HG02763 (cell line): Measurements from ENCODE around the gene RAD23A.
"Not testable (repeated sequence)": the region's sequence is repeated elsewhere in the genome, so short reads cannot be mapped to it uniquely, and the experiment has no call there.

Source experiments
- ATAC-seq: cut with Tn5 transposase; IDR thresholded peaks from one replicate; pipeline ENCODE4 v1.9.1; 2021; ENCODE audit warnings: mild to moderate bottlenecking, moderate library complexity; ENCODE audit not compliant: unreplicated experiment

Gene RAD23A

DNA sequence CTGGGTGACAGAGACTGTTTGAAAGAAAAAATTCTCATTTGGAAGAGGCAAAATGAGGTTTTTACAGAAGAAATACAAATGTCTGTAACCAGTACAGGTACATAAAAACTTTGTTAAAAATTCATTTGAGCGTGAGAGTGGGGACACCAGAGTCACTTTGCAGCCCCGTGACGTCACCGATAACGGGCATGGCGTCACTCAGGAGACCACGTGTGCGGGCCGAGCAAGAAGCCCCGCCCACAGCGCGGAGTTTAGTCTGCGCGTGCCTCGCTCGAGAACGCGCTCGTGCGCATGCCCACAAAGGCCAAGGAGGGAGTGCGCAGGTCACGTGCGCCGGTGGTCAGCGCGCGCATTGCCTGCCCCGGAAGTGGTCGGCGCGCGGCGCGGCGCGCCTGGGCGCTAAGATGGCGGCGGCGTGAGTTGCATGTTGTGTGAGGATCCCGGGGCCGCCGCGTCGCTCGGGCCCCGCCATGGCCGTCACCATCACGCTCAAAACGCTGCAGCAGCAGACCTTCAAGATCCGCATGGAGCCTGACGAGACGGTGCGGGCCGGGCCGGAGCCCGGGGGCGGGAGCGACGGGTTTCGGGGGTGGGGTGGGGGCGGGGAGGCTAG lies at the start of gene RAD23A:
TSS of gene RAD23A (plus strand) at position 384 of the 613 bp plus-strand sequence. CDS start at position 471, 87 bp downstream.
- peak; percentile 77 for ATAC-seq

DNA sequence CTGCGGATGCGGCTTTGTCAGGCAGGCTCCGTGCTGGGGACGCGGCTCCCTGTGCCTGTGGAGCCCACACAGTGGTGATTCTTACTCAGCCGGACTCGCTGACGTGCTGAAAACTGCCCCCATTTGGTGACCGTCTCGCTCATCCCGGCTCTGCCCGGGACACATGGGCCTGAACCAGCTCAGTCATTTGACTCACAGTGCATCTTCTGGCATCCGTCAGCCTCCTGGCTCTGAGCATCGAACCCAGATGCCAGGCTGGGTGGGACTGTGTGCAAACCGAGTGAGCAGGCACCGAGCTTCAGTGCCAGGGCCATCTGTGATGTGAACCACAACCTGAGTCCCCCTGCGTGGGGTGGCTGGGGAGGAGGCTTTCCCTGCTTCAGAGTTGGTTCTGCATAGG lies 49.2 kb upstream of the RAD23A start:
- ATAC-seq, result no peak

DNA sequence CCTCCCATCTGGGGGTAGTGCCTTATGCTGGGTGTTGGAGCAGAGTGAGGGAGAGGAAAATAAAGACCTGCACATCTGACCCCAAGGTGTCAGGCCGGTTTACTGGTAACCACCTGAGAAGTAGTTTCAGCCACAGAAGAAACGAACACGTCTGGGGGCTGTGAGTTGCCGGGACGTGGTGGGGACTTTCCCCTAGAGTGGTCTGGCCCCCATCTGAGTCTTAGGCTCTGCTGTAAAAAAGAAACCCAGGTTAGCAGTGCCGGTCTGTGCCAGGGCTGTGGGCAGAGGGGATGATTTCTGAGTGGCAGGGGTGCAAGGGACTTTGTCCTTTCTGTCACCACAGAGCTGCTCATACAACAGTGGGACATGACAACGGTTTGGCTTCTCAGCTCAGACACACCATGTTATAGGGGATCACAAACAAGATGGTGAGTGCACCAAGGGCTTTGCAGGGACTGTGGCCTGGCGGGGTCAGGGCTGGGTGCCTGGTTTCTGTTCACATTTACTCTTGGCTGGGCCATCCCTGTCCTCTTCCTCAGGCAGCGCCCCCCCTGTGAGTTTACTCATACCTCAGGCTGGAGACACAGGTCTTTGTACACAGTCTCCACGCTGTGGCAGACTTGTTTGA lies 45.7 kb upstream of the RAD23A start:
- peak; percentile 82 for ATAC-seq

DNA sequence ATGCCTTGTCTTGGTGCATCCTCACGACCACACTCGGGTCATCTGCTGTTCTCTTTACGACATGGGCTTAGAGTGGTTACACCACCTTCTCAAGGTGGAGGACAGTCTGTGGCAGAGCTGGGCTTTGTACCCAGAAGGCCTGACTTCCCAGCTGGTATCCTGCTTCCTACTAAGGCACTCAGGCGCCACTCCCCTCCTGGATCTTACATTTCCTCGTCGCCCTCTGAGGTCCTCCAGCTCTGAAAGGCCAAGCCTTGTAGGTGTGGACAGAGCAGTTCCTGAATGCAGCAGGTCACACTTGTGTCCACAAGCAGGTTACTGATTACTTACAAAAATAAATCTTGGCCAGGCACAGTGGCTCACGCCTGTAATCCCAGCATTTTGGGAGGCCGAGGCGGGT lies 38.5 kb upstream of the RAD23A start:
- no peak for ATAC-seq

DNA sequence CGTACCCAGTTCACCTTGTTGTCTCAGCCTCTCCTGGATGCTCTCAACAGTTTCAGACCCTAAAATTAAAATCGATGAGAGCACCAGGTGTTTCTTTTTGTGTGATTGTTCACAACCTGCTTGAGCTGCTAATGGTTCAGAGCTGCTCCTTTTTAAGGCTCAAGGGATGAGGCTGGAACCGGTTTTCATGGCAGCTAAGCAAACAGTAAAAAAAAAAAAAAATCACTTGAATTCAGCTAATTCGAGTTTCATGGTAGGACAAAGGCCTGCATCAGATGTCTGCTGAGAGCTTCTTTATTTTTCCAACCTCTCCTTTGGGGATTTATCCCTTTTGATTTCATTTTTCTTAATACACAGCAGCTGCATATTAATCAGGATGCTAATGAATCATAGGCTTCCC lies 33.1 kb upstream of the RAD23A start:
- no peak for ATAC-seq

DNA sequence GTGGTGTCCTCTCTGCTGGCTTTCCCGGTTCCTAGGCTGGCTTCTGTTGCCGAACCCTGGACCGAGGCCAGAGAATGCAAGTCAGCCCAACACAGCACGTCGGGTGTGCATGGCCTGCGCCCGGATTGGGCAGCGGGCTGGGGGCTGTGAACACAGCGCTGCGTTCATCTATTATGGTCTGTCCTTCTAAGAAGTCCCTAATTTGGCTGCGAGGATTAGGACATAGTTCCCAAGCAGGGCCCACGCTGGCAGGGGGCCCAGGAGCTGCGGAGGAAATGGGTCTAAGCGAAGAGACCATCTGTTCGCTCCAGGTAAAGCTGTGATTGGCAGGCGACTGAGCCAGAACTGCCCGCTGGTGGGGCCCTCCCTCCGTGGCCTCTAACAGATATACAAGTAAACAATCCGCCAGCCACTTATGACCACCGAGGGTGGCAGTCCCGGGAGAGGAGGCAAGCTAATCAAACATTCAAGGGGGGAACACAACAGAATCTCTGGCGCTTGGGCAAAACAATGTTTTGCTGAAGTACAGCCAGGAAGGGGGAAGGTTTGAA lies 32.6 kb upstream of the RAD23A start:
- no peak for ATAC-seq

DNA sequence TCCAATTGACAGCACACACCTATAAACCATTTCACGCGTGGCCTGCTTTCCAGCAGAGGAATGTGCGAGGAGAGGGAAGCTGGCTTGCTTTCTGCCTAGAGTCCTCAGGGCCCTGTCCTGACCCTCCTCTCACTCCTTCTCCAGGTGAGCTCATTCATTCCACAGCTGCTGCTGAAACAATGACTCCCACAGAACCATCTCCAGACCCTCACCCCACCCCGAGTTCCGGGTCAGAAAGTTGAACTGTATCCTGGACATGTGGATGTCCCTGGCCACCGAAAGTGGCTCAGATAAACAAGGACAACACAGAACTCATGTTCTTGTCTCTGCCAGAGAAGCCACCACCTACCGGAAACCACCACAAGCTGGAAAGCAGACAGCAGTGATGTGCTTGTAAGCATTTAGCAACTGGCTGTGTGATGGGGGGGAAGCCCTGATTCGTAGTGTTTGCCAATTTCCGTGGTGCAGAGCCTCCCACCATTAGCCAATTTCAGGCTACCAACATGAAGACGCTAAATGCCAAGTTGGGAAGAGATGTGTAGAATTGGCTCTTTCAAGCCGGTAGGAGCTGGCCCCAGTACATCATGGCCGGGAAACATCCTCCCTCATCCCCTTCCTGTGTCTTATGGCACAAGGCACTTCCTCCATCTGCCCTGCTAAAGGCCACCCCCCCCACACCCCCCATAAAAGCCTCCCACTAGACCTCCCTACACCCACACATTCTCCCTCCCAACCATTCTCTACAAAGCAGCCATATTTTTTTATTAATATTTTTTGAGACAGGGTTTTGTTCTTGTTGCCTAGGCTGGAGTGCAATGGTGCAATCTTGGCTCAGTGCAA lies 31.6 kb upstream of the RAD23A start:
- ATAC-seq, result no peak

DNA sequence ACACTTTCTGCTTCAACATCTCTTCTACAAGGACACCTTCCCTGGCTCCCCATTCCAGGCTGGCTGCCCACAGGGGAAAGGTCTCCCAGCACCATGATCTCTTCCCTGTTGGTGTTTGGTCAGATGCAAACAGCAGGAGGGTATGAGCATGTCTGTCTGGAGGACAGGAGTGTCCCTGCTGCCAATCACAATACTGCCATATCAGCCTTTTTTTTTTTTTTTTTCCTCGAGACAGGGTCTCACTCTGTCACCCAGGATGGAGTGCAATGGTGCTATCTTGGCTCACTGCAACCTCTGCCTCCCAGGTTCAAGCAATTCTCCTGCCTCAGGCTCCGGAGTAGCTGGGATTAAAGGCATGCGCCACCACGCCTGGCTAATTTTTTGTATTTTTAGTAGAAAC lies 29.8 kb upstream of the RAD23A start:
- ATAC-seq, result not testable (repeated sequence)

DNA sequence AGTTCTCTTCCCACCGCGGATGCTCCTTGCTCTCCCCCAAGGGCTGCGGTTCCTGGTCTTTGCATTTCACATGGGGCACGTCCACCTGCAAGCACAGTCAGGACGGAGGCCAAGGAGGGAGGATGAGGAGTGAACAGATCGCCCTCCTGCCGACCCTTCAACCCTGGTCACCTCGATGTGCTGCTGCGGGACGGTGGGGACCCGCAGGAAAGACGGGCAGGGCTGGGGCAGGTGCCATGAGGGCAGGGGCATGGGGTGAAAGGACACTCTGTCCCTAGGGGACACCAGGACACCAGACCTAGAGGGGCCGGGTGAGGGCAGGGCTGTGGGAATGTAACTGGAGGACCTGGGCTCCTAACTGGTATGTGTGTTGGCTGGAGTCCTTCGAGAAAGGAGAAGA lies 27.4 kb upstream of the RAD23A start:
- ATAC-seq, result no peak

DNA sequence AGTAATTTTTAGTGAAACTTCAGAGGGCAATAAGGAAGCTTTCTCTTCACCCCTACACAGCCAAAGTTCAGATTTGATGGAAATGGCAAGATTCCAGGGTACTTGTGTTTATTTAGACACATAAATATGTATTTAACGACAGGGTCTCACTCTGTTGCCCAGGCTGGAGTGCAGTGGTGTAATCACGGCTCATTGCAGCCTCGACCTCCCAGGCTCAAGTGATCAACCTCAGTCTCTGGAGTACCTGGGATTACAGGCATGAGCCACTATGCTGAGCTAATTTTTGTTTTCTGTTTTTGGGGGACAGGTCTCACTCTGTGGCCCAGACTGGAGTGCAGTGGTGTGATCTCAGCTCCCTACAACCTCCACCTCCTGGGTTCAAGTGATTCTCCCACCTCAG lies 24.6 kb upstream of the RAD23A start:
- ATAC-seq, result no peak

DNA sequence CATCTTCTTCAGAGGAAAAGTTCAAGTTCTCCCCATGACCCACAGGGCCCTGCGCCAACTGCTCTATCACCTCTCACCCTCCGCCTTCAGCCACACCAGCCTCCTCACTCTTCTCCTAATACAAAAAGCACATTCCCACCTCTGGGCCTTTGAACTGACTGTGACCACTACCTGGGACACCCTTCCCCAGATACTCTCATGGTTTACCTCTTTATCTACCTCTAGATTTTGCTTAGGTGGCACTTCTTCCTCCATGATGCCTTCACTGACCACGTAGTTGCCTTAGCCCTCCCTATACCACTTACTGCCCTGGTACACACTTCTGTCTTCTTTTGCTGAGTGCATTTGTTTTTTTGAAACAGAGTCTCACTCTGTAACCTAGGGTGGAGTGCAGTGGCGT lies 22.7 kb upstream of the RAD23A start:
- ATAC-seq, result no peak

DNA sequence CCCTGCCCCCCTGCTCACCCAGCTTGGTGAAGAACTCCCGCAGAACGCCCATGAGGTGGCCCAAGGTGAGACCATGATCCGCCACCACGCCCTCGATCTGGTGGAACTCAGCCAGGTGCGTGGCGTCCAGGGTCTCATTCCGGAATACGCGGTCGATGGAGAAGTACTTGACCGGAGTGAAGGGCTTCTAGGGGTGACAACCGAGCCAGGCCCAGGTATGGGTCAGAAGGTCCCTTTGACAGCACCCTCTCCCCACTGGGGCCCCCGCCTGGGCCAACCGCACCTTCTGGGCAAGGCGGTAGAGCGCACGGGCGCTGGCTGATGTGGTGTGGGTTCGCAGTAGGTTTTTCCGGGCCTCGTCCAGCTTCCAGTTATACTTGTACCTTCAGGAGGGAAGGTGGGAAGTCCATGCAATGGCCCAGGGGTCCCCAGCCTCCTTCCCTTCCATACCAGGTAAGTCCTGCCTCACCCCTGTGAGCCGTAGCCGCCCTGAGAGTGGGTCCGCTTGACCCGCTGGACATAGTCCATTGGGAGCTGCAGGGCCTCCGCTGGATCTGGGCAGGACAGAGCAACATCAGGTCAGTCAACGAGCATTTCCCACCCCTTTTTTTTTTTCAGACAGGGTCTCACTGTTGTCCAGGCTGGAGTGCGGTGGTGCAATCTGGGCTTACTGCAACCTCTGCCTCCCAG lies 20.9 kb upstream of the RAD23A start:
- ATAC-seq, result no peak

DNA sequence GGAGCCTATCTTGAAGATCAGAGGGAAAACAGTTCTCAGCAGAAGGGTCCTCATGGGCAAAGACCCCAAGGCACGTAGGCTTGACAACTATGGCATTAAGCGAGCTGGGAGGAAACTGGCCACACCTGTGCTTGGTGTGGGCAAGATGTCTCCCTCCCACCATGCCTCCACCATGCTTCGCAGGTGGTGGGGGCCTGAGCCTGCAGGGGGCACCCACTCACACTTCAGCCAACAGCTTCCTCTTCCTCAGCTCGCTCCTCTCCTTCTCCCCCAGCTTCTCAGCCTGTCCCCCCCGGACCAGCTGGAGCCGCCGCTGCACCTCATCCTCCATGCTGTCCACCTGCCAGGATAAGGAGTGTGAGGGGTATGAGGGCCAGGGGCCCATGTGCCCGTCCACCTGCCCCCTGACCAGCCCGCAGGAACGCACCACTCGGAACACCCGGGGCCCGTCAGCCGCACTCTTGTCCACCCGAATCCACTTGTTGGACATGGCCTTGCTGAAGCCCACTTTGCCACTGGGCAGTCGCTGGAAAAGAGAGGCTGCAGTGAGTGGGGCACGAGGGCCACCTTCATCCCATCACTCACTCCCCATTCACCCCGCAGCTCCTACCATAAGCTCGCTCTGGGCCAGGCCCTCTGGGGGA lies 15.5 kb upstream of the RAD23A start:
- no peak for ATAC-seq

DNA sequence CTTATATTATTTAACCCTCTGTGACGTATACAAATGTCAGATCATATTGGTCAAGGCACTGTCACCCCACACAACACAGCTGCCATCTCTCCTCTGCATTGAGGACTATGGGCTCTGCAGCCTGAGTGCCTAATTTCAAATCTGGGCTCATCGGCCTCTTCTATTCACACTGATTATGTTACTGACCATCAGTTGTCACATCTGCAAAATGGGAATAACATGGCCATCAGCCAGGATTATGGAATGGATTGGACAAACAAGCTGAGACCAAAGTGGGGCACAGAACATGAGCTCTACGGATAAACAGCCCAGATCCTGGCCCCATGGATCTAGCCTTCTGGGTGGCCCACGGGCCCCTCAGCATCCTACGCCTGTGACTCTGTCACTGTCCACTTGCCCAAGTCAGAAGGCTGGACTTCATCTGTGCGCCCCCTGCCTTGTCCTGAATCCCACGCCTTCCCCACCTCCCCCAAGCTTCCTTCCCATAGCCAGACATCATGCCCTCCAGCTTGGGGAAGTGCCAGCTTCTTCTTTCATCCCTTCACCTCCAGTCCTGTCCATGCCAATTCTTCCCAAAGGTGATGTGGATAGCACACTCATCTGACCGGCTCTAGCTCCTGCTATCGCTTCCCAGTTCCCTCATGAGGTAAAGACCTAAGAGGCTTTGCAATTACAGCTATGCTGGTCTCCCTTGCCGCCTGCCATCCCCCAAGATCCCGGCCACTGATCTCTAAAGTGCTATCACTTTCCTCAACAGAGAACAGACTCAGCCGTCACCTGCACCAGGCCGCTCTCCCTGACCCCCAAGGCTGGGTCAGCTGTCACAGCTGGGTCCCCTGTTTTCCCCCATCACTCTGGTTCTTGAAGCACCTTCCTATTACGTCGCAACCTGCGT lies 13.0 kb upstream of the RAD23A start:
- no peak for ATAC-seq

DNA sequence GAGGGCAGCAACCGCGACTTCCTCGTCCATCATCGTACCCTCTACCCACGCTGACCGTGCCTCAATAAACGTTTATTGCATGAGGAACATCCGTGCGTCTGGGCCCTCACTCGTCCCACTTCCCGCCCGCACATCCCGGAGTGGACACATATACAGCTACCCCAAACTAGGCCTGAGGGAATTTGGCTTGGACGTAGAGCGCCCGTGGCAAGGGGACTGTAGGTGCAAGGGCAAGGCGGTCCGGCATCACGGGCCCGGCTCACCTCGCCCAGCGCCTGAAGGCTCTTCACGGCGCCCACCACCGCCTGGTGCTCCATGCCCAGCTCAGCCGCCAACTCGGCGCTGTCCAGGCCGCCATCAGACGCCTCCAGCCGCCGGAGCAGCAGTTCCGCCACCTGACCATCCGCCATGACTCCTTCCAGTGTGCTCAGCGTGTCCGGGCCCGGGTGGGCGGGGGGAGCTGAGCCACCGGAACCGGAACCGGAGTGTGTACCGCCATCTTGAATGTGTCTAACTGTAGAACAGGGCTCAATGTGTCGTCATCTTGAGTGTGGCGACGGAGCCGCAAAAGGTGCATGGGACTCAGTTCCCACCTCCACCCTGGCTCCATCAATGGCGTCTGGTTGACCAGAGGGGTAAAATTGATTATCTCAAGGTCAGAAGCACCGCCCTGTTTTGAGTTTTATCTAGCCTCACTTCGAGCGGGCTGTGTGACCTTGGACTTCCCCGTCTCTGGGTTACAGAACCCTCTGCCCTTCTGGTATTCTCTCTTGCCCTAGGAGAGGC lies 12.2 kb upstream of the RAD23A start, which contains the start of gene FARSA:
TSS of gene FARSA (minus strand) at position 425 of the 786 bp plus-strand sequence. CDS start at position 410, 15 bp downstream.
- ATAC-seq, result peak; percentile 39

DNA sequence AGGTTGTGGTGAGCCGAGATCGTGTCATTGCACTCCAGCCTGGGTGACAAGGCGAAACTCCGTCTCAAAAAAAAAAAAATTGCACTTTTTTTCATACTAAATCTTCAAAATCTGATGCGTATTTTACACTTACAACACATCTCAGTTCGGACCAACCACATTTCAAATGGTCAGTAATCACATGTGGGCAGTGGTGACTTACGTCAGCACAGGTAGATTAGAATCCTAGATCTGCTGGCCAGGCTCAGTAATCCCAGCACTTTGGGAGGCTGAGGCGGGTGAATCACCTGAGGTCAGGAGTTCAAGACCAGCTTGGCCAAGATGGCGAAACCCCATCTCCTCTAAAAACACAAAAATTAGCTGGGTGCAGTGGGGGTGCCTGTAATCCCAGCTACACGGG lies 10.6 kb upstream of the RAD23A start:
- no peak for ATAC-seq

DNA sequence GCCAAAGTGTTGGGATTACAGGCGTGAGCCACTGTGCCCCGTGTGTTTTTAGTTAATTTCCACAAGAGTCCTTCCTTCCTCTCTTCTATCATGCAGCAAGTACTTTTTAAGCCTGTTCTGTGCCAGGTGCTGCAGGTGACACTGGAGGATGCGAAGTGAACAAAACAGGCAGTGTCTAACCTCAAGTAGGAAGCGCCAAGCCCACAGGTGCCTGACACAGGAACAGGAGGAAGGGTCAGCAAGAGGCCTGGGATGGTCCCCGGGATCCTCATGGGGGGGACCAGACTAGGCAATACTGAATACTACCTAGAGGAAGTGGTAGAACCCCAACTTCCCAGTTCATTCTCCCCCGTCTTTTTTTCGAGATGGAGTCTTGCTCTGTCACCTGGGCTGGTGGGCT lies 9.1 kb upstream of the RAD23A start:
- no peak for ATAC-seq

DNA sequence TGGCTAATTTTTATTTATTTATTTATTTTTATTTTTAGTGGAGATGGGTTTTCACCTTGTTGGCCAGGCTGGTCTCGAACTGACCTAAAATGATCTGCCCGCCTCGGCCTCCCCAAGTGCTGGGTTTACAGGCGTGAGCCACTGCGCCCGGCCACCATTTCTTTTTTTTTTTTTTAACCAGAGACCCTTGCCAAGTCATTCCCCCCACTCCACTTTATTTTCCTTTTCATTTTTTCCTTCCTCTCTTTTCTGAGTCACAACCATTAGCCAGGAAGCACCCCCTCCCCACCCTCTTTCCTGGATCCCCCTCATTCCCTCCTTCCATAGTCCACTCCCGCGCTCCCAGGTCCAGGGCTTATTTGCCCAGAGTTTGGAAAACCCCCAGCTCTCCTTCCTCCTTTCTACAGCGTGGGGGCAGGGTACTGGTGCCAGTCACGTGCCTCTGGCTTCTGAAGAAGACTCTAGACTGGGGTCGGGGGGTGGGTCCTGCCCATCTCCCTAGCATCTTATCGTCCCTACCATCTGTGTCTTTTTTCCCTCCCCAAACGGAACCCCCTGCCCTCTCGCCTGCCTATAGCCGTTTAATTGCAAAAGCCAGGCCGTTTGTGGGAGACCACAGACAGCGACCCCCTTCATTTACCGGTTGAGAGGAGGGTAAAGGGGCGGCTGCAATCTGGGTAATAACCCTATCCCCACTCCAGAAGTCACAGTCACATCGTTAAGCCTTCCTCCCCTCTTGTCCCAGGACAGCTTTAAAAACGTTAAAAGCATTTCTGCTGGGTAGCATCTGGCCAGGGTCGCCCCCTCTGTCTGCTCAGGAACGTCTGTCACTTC lies 8.4 kb upstream of the RAD23A start:
- no peak for ATAC-seq
